Measurements from ENCODE around the gene GPBP1L1.

GPBP1L1 gene

GRCh38 chr1:45686288-45687013 lies at the start of gene GPBP1L1 (continued):
- TF ChIP-seq KLF16 (tag by site-specific recombination; IDR thresholded peaks at IDR 0.05) (peak; percentile 45; the same call in 1 of the 2 replicates), YY1 (tag by site-specific recombination; IDR thresholded peaks at IDR 0.05) (peak; percentile 80; the same call in 1 of the 2 replicates), YY2 (tag by site-specific recombination; IDR thresholded peaks at IDR 0.05) (peak; percentile 79), ZNF398 (tag by site-specific recombination; IDR thresholded peaks at IDR 0.05) (no peak), ZNF76 (tag by site-specific recombination; IDR thresholded peaks at IDR 0.05; ENCODE audit: borderline replicate concordance, low read depth) (peak; percentile 43; the same call in 1 of the 2 replicates), KLF9 (tag by site-specific recombination; IDR thresholded peaks at IDR 0.05; ENCODE audit: low read depth) (peak; percentile 95), WT1 (tag by site-specific recombination; IDR thresholded peaks at IDR 0.05) (0 out of 2 replicates have a peak, but pooled peaks have one; percentile 9), BCL11B (tag by site-specific recombination; IDR thresholded peaks at IDR 0.05; ENCODE audit: low read depth) (peak; percentile 32; the same call in 1 of the 2 replicates), KLF10 (tag by site-specific recombination; IDR thresholded peaks at IDR 0.05) (peak; percentile 95), PRDM4 (tag by site-specific recombination; IDR thresholded peaks at IDR 0.05) (no peak)

- H3K36me3 ChIP-seq (ENCODE audit: control insufficient read depth in 2 of 2, insufficient read depth in 1 of 2, low read length in 2 of 2), result peaks cover 3 to 9% of the 10 kb centered on the region in 2 experiments; a peak in 2 of 3 replicates
- H3K4me1 ChIP-seq (ENCODE audit: control insufficient read depth, insufficient read depth, low read length), result no peaks in the 10 kb centered on the region
- H3K4me3 ChIP-seq (ENCODE audit: low read depth, low read length), result no peak overlapping the region
- TF ChIP-seq ZBTB11 (tag by site-specific recombination; conservative IDR thresholded peaks at IDR 0.05; ENCODE audit: low read depth) (no peak), ZNF391 (tag by site-specific recombination; IDR thresholded peaks at IDR 0.05; ENCODE audit: borderline replicate concordance, low read depth) (no peak), ZNF350 (tag by site-specific recombination; IDR thresholded peaks at IDR 0.05) (no peak), HOXA7 (CRISPR knock-in tag; IDR thresholded peaks at IDR 0.05; ENCODE audit: borderline replicate concordance) (no peak), TRIM28 (IDR thresholded peaks at IDR 0.05; ENCODE audit: borderline replicate concordance, low read length) (no peak), HOXD13 (CRISPR knock-in tag; IDR thresholded peaks at IDR 0.05; ENCODE audit: borderline replicate concordance) (no peak)
- H3K27ac ChIP-seq (ENCODE audit: extremely low read depth, low read depth, low read length), result no peak overlapping the region
- H3K9me3 ChIP-seq (ENCODE audit: control insufficient read depth, insufficient read depth, low read depth, low read length), result no peaks in the 10 kb centered on the region
- ChIA-PET CTCF (no interaction called here), POLR2A (no interaction called here)
Observed at GRCh38 chr1:45730780-45731319, 44.5 kb upstream of the GPBP1L1 start.

All from HEK293 (cell line).